IPS-18a (cell line): ENCODE data around the gene PTPN4.

Experiments used
- H3K27ac ChIP-seq: one replicate; pipeline ENCODE4 v1.5.1; 2013; ENCODE audit warnings: low read length
- H3K27me3 ChIP-seq: one replicate; pipeline ENCODE4 v1.6.1; 2013; ENCODE audit warnings: mild to moderate bottlenecking, low read length; ENCODE audit not compliant: control insufficient read depth, insufficient read depth
- H3K36me3 ChIP-seq: one replicate; pipeline ENCODE4 v1.6.1; 2013; ENCODE audit warnings: low read depth, low read length; ENCODE audit not compliant: control insufficient read depth
- H3K4me1 ChIP-seq: one replicate; pipeline ENCODE4 v1.6.1; 2013; ENCODE audit warnings: low read depth, low read length; ENCODE audit not compliant: control insufficient read depth
- H3K4me3 ChIP-seq: one replicate; pipeline ENCODE4 v1.5.1; 2013; ENCODE audit warnings: low read length
- H3K9ac ChIP-seq: one replicate; pipeline ENCODE4 v1.6.1; 2013; ENCODE audit warnings: mild to moderate bottlenecking, low read length, moderate library complexity
- H3K9me3 ChIP-seq: one replicate; pipeline ENCODE4 v1.6.1; 2013; ENCODE audit warnings: low read depth, low read length; ENCODE audit not compliant: control insufficient read depth

PTPN4 gene

GRCh38 chr2:119871725-119872124, 112.0 kb downstream of the PTPN4 start:
- Histone ChIP-seq H3K27ac (no peak overlapping the region), H3K27me3 (no peaks in the 10 kb centered on the region), H3K9ac (no peak overlapping the region), H3K4me1 (no peaks in the 10 kb centered on the region), H3K36me3 (peaks cover under 1% of the 10 kb centered on the region), H3K4me3 (no peak overlapping the region), H3K9me3 (no peaks in the 10 kb centered on the region)

GRCh38 chr2:119873350-119874315, 113.9 kb downstream of the PTPN4 start:
- Histone ChIP-seq H3K4me3 (no peak overlapping the region), H3K27ac (no peak overlapping the region), H3K4me1 (no peaks in the 10 kb centered on the region), H3K27me3 (no peaks in the 10 kb centered on the region), H3K36me3 (no peaks in the 10 kb centered on the region), H3K9ac (no peak overlapping the region), H3K9me3 (no peaks in the 10 kb centered on the region)

- Histone ChIP-seq H3K4me3 (no peak overlapping the region), H3K4me1 (peaks cover 4% of the 10 kb centered on the region), H3K9me3 (no peaks in the 10 kb centered on the region), H3K27me3 (no peaks in the 10 kb centered on the region), H3K9ac (no peak overlapping the region), H3K27ac (no peak overlapping the region), H3K36me3 (peaks cover 11% of the 10 kb centered on the region)
These were observed 119.8 kb downstream of the PTPN4 start for GRCh38 chr2:119879502-119879901.

GRCh38 chr2:119888680-119889079, 129.0 kb downstream of the PTPN4 start:
- no peak overlapping the region for H3K27ac ChIP-seq
- H3K36me3 ChIP-seq, result peaks cover 32% of the 10 kb centered on the region
- no peak overlapping the region for H3K4me3 ChIP-seq
- H3K9ac ChIP-seq, result no peak overlapping the region
- no peaks in the 10 kb centered on the region for H3K4me1 ChIP-seq
- H3K27me3 ChIP-seq, result no peaks in the 10 kb centered on the region
- H3K9me3 ChIP-seq, result no peaks in the 10 kb centered on the region

- H3K27ac ChIP-seq, result no peak overlapping the region
- no peaks in the 10 kb centered on the region for H3K9me3 ChIP-seq
- H3K27me3 ChIP-seq, result no peaks in the 10 kb centered on the region
- peaks cover 13% of the 10 kb centered on the region for H3K4me1 ChIP-seq
- no peak overlapping the region for H3K4me3 ChIP-seq
- no peak overlapping the region for H3K9ac ChIP-seq
- H3K36me3 ChIP-seq, result peaks cover 29% of the 10 kb centered on the region
These were observed 138.1 kb downstream of the PTPN4 start for GRCh38 chr2:119897736-119898395.

- Histone ChIP-seq H3K27ac (no peak overlapping the region), H3K9me3 (no peaks in the 10 kb centered on the region), H3K9ac (no peak overlapping the region), H3K27me3 (no peaks in the 10 kb centered on the region), H3K4me3 (no peak overlapping the region), H3K36me3 (peaks cover 32% of the 10 kb centered on the region), H3K4me1 (peaks cover 13% of the 10 kb centered on the region)
These were observed 141.3 kb downstream of the PTPN4 start for GRCh38 chr2:119901013-119901412.

- Histone ChIP-seq H3K4me1 (no peaks in the 10 kb centered on the region), H3K36me3 (peaks cover 31% of the 10 kb centered on the region), H3K9ac (no peak overlapping the region), H3K4me3 (no peak overlapping the region), H3K9me3 (no peaks in the 10 kb centered on the region), H3K27me3 (no peaks in the 10 kb centered on the region), H3K27ac (no peak overlapping the region)
These were observed 150.8 kb downstream of the PTPN4 start for GRCh38 chr2:119910566-119910965.

- Histone ChIP-seq H3K9ac (no peak overlapping the region), H3K4me1 (no peaks in the 10 kb centered on the region), H3K36me3 (peaks cover 11% of the 10 kb centered on the region), H3K27me3 (no peaks in the 10 kb centered on the region), H3K27ac (no peak overlapping the region), H3K9me3 (no peaks in the 10 kb centered on the region), H3K4me3 (no peak overlapping the region)
These were observed 154.5 kb downstream of the PTPN4 start for GRCh38 chr2:119914266-119914665.

- H3K4me3 ChIP-seq, result no peak overlapping the region
- H3K9ac ChIP-seq, result no peak overlapping the region
- no peaks in the 10 kb centered on the region for H3K27me3 ChIP-seq
- H3K4me1 ChIP-seq, result no peaks in the 10 kb centered on the region
- no peaks in the 10 kb centered on the region for H3K36me3 ChIP-seq
- no peaks in the 10 kb centered on the region for H3K9me3 ChIP-seq
- H3K27ac ChIP-seq, result no peak overlapping the region
These were observed 162.1 kb downstream of the PTPN4 start for GRCh38 chr2:119921825-119922224.

GRCh38 chr2:119922699-119923098, 163.0 kb downstream of the PTPN4 start:
- Histone ChIP-seq H3K27me3 (no peaks in the 10 kb centered on the region), H3K27ac (no peak overlapping the region), H3K9ac (no peak overlapping the region), H3K4me1 (no peaks in the 10 kb centered on the region), H3K4me3 (no peak overlapping the region), H3K36me3 (no peaks in the 10 kb centered on the region), H3K9me3 (no peaks in the 10 kb centered on the region)

GRCh38 chr2:119929537-119929936, 169.8 kb downstream of the PTPN4 start:
- Histone ChIP-seq H3K36me3 (peaks cover 15% of the 10 kb centered on the region), H3K27me3 (no peaks in the 10 kb centered on the region), H3K27ac (no peak overlapping the region), H3K4me3 (no peak overlapping the region), H3K9ac (no peak overlapping the region), H3K4me1 (no peaks in the 10 kb centered on the region), H3K9me3 (no peaks in the 10 kb centered on the region)
